MM.1S (cell line): ENCODE results near the gene STX1B.

Experiments
- DNase-seq: peaks from one replicate; pipeline ENCODE4 v3.0.0-alpha.2; 2015
- H2AFZ ChIP-seq: fragments of 300-600 bp; sonication (generic); 2 replicates; pipeline ENCODE4 v1.6.0; 2016; ENCODE audit warnings: antibody characterized with exemption, low read length
- H3F3A ChIP-seq: fragments of 300-600 bp; sonication (generic); 2 replicates; pipeline ENCODE4 v1.6.1; 2016; ENCODE audit warnings: mild to moderate bottlenecking, antibody characterized with exemption, low read length, moderate library complexity, mixed read lengths; ENCODE audit not compliant: insufficient read depth
- H3K27ac ChIP-seq: fragments of 300-600 bp; sonication (generic); 2 replicates; pipeline ENCODE4 v1.5.1; 2016; ENCODE audit warnings: mild to moderate bottlenecking, low read length
- H3K27me3 ChIP-seq: fragments of 300-600 bp; sonication (generic); replicated peaks from 2 replicates; pipeline ENCODE4 v1.6.0; 2016; ENCODE audit warnings: low read length; ENCODE audit not compliant: insufficient read depth
- H3K36me3 ChIP-seq: fragments of 300-600 bp; sonication (generic); replicated peaks from 2 replicates; pipeline ENCODE4 v1.6.1; 2016; ENCODE audit warnings: mild to moderate bottlenecking, low read length, mixed read lengths; ENCODE audit not compliant: insufficient read depth
- H3K4me1 ChIP-seq: fragments of 300-600 bp; sonication (generic); 2 replicates; pipeline ENCODE4 v1.6.1; 2016; ENCODE audit warnings: low read length, mixed read lengths
- H3K4me2 ChIP-seq: fragments of 300-600 bp; sonication (generic); 2 replicates; pipeline ENCODE4 v1.6.0; 2016; ENCODE audit warnings: low read depth, low read length
- H3K4me3 ChIP-seq: fragments of 300-600 bp; sonication (generic); 2 replicates; pipeline ENCODE4 v1.5.1; 2016; ENCODE audit warnings: low read length, mixed read lengths
- H3K79me2 ChIP-seq: fragments of 300-600 bp; sonication (generic); 2 replicates; pipeline ENCODE4 v1.6.1; 2016; ENCODE audit warnings: mixed run types, low read length, mixed read lengths
- H3K9ac ChIP-seq: fragments of 300-600 bp; sonication (generic); 2 replicates; pipeline ENCODE4 v1.6.1; 2016; ENCODE audit warnings: low read length, mixed read lengths
- H3K9me2 ChIP-seq: fragments of 300-600 bp; sonication (generic); replicated peaks from 2 replicates; pipeline ENCODE4 v1.6.1; 2016; ENCODE audit warnings: mild to moderate bottlenecking, low read length, mixed read lengths; ENCODE audit not compliant: insufficient read depth
- H3K9me3 ChIP-seq: fragments of 300-600 bp; sonication (generic); replicated peaks from 2 replicates; pipeline ENCODE4 v1.6.1; 2016; ENCODE audit warnings: mild to moderate bottlenecking, low read length, mixed read lengths; ENCODE audit not compliant: insufficient read depth
- H4K20me1 ChIP-seq: fragments of 300-600 bp; sonication (generic); 2 replicates; pipeline ENCODE4 v1.6.1; 2016; ENCODE audit warnings: mild to moderate bottlenecking, low read length, moderate library complexity, mixed read lengths; ENCODE audit not compliant: insufficient read depth
- CTCF ChIP-seq: fragments of 300-600 bp; sonication (generic); IDR thresholded peaks from 2 replicates; pipeline ENCODE4 v1.5.1; 2016; ENCODE audit warnings: antibody characterized with exemption, low read length, mixed read lengths
- EZH2 ChIP-seq: fragments of 300-600 bp; sonication (generic); optimal IDR thresholded peaks from 2 replicates; pipeline ENCODE3; 2017; ENCODE audit warnings: low read depth, mild to moderate bottlenecking, antibody characterized with exemption, low read length, mixed read lengths
- EZH2phosphoT487 ChIP-seq: fragments of 300-600 bp; sonication (generic); IDR thresholded peaks from 2 replicates; pipeline ENCODE4 v1.6.1; 2018; ENCODE audit warnings: antibody characterized with exemption, low read length

Gene STX1B

DNA sequence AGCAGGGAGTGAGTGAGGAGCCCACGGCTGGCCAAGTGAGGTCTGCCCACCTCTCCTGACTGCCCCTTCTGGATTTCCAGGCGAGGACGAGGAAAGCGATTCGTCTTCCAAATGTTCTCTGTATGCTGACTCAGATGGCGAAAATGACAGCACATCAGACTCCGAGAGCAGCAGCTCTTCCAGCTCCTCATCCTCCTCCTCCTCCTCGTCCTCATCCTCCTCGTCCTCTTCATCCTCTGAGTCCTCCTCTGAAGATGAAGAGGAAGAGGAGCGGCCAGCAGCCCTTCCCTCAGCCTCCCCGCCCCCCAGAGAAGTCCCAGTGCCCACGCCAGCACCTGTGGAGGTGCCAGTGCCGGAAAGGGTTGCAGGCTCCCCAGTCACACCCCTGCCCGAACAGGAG, 39.1 kb downstream of the STX1B start:
- no peaks in the 10 kb centered on the region for H3K27me3 ChIP-seq
- no peak overlapping the region for H3K4me3 ChIP-seq
- TF ChIP-seq EZH2 = no peak
- TF ChIP-seq EZH2phosphoT487 = no peak
- TF ChIP-seq CTCF = no peak
- H4K20me1 ChIP-seq = no peaks in the 10 kb centered on the region
- H3K27ac ChIP-seq = no peak overlapping the region
- no peaks in the 10 kb centered on the region for H3K36me3 ChIP-seq
- no peaks in the 10 kb centered on the region for H3K9me3 ChIP-seq
- no peaks in the 10 kb centered on the region for H3K9me2 ChIP-seq
- no peaks in the 10 kb centered on the region; the same call in 1 of the 2 replicates for H3K79me2 ChIP-seq
- DNase-seq = no peak
- no peak overlapping the region for H3K9ac ChIP-seq
- no peaks in the 10 kb centered on the region for H3F3A ChIP-seq
- no peak overlapping the region for H3K4me2 ChIP-seq
- H2AFZ ChIP-seq = no peak overlapping the region
- no peaks in the 10 kb centered on the region for H3K4me1 ChIP-seq

DNA sequence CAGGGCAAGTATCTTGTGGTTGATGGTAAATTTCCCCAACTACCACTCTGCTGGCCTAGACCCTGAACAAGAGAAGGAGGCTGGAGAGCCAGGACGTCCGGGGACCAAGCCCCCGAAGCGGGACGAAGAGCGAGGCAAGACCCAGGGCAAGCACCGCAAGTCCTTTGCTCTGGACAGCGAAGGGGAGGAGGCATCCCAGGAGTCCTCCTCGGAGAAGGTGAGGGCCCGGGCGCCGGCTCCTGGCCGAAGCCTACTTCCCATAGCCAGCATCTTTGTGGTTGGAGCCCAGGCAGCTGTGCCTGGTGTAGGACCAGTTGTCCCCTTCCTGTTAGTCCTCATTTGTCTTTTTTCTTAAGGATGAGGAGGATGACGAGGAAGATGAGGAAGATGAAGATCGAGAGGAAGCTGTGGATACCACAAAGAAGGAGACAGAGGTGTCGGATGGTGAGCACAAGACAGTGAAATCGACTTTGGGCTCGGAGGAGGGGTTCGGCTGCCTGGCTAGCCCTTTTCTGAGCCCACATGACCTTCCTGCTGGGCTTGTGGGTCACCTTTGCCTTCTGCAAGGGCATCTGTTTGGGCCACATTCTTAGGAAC, 41.1 kb downstream of the STX1B start:
- no peaks in the 10 kb centered on the region for H3F3A ChIP-seq
- no peak overlapping the region for H3K27ac ChIP-seq
- DNase-seq = no peak
- H3K36me3 ChIP-seq = no peaks in the 10 kb centered on the region
- H4K20me1 ChIP-seq = no peaks in the 10 kb centered on the region
- no peak overlapping the region for H2AFZ ChIP-seq
- no peaks in the 10 kb centered on the region for H3K27me3 ChIP-seq
- H3K4me3 ChIP-seq = no peak overlapping the region
- no peak overlapping the region for H3K4me2 ChIP-seq
- no peaks in the 10 kb centered on the region; the same call in 1 of the 2 replicates for H3K79me2 ChIP-seq
- no peaks in the 10 kb centered on the region for H3K4me1 ChIP-seq
- no peaks in the 10 kb centered on the region for H3K9me2 ChIP-seq
- TF ChIP-seq CTCF (no peak), EZH2 (no peak), EZH2phosphoT487 (no peak)
- H3K9ac ChIP-seq = no peak overlapping the region
- H3K9me3 ChIP-seq = no peaks in the 10 kb centered on the region

DNA sequence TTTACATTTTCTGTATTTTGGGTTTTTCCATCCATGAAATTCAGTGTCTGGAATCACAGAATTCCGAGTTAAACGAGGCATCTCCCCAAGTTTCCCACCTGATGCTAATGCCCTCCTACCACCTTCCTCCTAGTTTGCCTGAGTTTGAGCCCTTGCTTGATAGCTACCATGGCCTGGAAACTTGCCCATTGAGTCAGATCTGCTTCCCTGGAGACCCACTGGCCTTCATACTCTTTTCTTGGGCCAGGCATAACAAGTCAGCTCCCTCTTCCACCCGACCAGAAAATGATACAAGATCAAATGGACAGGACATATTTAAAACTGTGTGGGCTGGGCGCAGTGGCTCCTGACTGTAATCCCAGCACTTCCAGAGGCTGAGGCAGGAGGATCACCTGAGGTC, 42.6 kb downstream of the STX1B start:
- no peak overlapping the region for H2AFZ ChIP-seq
- no peak for TF ChIP-seq CTCF
- no peak for TF ChIP-seq EZH2
- TF ChIP-seq EZH2phosphoT487 = no peak
- no peak overlapping the region for H3K9ac ChIP-seq
- H3K79me2 ChIP-seq = no peaks in the 10 kb centered on the region; the same call in 1 of the 2 replicates
- H3K4me1 ChIP-seq = no peaks in the 10 kb centered on the region
- H3K27ac ChIP-seq = no peak overlapping the region
- no peaks in the 10 kb centered on the region for H3K27me3 ChIP-seq
- DNase-seq = no peak
- H3F3A ChIP-seq = no peaks in the 10 kb centered on the region
- no peaks in the 10 kb centered on the region for H4K20me1 ChIP-seq
- H3K4me2 ChIP-seq = no peak overlapping the region
- no peak overlapping the region for H3K4me3 ChIP-seq
- H3K9me2 ChIP-seq = no peaks in the 10 kb centered on the region
- H3K9me3 ChIP-seq = no peaks in the 10 kb centered on the region
- no peaks in the 10 kb centered on the region for H3K36me3 ChIP-seq
